GM19240 (cell line): ENCODE results near the gene GLIPR1L2.

Experiments
- DNase-seq: peaks from one replicate; pipeline ENCODE4 v3.0.0; 2011; ENCODE audit warnings: low spot score; ENCODE audit not compliant: insufficient read length

GLIPR1L2 gene

DNA sequence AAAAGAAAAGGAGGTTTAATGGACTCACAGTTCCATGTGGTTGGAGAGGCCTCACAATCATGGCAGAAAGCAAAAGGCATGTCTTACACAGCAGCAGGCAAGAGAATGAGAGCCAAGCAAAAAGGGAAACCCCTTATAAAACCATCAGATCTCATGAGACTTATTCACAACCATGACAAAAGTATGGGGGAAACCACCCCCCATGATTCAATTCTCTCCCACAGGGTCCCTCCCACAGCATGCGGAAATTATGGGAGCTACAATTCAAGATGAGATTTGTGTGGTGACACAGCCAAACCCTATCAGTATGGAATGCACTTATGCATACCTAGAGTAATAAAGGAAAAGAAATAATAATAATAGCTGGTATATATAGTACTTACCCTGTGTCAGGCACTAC lies 85.2 kb downstream of the GLIPR1L2 start:
- DNase-seq: no peak

DNA sequence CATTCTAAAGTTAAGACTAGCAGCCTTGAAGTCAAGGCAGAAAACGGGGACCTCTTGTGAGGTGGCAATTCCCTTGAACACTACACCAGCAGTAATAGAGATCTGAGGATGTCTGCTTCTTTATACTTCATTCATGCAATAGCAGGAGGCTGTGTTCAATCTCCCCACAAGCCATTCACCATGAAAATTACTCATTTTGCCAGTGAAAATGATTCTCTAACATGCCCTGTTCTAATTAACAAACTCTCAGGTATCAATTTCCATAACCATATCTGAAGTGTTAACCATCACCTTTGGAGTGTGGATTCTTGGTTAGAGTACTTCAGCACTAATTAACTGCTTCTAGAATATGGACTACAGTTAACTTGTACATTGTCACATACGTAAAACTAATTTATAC lies 86.2 kb downstream of the GLIPR1L2 start:
- DNase-seq: no peak

DNA sequence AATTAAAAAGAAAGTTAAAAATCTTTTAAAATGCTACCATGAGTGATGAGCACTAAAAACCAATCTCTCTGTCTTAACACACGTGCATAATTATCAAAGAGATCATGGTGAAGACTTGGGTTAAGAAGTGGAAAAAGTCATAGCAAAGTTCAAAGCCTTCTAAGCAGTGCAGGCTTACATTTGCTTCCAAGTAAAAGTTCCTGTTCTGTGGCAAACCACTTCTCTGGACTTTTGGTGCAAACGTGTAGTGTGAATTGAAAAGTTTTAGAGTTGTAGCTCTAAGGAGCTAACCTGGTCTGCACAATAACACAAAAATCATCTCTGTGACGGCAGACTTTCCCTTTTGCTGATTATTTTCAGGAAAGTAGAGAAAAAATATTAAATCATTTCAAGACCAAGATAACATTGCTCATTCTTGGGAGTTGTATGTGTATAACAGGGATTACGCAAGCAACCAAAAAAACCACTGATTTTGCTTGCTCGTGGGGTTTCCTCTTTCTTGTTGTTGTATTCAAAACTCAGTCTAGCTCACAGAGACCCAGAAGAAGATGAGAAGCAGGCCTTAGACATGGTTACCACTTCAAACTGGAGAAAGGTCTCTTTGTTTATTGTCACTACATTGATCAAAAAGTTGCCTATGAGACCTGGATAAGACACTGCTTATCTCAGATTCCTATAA lies 87.4 kb downstream of the GLIPR1L2 start:
- DNase-seq: no peak

DNA sequence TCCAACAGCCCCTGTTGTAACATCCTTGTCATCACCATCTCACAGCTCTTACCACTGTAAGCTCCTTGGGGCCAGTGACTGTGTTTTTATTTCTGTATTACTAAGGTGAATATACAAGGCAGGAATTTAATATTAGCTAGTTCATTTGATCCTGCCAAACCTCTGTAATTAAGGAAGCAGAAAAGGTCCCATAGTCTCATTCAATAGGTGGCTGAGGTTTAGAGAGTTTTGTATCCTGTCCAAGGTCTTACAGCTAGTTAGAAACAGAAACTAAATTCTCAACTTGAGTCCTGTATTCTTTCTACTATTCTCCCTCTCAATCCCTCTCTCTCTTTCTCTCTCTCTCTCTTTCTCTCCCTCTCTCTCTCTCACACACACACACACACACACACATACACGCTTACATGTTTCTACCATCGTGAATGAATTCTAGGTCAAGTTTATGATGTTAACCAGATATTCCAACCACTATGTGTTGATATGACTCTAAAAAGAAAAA lies 89.1 kb downstream of the GLIPR1L2 start:
- no peak for DNase-seq

DNA sequence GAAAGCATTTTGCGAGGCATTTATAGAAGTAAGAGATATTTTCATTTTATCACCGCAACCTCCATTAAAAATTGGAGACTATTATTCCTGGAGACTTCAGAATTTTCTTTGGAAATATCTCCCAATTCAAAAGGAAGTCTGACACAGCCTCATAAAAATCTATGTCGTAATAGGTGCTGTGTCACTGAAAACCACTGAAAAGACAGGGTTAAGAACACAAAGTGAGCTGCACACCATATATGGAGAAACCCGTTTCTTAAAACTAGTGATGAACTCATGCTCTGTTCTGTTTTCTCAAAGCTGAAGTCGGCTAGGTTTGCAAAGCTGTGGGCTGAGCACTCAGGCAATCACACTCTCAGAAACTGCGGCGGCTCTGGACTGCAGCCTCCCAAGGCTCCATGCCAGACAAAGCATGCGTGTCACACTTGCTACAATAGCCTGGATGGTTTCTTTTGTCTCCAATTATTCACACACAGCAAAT lies 89.6 kb downstream of the GLIPR1L2 start, which contains the start of gene GLIPR1:
GLIPR1 (plus strand) TSS at position 287 of the 481 bp plus-strand sequence; CDS start at position 413, 126 bp downstream.
- no peak for DNase-seq

DNA sequence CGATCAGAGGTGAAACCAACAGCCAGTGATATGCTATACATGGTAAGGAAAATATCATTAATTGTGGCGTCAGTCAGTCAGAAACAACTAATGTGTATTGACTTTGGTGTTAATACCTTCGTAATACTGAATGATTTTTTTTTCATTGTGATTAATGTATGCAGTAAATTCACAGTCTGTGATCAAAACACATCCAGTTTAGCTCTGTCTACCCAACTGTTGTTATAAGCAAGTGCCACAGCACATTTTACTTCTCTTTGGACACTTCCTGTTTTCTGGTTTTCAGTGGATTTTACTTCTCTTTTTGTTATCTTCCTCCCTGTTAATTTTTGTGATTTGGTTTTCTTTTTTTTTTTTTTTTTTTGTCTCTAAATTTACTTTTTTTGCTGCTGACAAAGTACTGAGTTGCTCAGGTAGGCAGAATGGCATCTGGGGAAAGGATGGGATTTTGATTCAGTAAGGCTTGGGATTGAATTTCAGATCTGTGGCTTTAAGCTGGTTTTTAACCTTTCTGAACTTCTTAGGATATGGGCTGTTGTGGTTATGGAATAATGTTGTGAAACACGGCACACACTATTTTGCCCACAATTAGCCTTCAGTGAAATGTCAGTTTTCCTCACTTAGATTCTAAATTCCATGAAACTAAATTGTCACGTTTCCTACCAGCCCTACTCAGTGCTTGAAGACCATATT lies 90.3 kb downstream of the GLIPR1L2 start:
- no peak for DNase-seq

DNA sequence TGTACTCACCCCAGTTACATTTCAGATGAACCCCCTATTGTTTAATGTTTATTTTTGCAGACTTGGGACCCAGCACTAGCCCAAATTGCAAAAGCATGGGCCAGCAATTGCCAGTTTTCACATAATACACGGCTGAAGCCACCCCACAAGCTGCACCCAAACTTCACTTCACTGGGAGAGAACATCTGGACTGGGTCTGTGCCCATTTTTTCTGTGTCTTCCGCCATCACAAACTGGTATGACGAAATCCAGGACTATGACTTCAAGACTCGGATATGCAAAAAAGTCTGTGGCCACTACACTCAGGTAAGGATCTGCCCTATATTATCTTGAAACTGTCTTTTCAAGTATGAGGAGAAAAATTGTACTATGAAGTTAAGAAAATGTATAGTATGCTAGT lies 90.9 kb downstream of the GLIPR1L2 start:
- no peak for DNase-seq
